Brain pericyte (primary cell): ENCODE results near the gene FOXI1.
"Not testable (repeated sequence)": the region's sequence is repeated elsewhere in the genome, so short reads cannot be mapped to it uniquely, and the experiment has no call there.

Source experiments
- DNase-seq: peaks from one replicate; pipeline ENCODE4 v3.0.0-alpha.2; 2012; ENCODE audit warnings: low read depth, low spot score

Gene FOXI1

DNA sequence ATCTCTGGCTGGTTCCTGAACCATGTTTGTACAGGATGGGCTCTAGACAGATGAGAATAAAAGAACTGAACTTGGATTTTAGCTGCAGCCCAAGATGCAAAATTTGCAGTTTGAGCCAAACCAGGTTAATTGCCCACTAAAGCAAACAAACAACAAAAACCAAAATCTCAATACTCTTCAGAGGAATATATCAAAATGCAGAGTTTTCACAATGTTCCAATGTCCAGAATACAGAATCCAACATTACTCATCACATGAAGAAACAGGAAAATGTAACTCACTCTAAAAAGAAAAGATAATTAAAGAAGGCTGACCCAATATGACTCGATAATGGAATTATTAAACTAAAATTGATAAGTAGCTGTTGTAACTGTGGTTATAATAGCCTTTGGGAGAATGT lies 20.4 kb downstream of the FOXI1 start:
- no peak for DNase-seq

DNA sequence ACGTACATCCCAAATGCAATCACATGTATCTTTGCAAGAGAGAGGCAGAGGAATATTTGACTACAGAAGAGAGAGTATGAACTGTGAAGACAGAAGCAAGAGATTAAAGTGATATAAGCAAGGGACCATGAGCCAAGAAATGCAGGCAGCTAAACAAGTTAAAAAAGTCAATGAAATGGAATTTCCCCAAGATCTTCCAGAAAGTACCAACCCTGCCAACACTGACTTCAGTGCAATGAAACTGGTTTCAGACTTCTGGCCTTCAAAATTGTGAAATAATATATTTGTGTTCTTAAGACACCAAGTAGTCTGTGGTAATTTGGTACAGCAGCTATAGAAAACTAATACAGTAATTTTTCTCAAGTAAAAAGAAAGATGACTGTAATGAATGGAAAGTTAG lies 20.9 kb downstream of the FOXI1 start:
- DNase-seq: no peak

DNA sequence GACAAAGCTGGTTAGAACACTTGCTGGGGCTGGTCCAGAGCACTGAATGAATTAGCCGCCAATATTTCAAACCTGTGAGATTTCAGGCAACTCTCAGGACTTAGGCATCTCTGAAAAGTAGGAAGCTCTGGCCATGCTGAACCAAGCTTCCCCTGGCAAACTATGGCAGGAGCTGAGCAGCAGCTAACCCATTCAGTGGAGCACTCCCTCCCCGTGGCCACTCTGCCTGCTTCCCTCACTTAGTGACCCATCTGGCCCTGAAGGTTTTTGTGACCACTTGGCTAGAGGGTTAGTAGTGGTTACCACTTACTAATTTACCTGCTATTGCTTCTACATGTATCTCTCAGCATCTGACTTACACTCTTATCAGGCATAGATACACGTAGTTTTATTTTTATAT lies 25.5 kb downstream of the FOXI1 start:
- no peak for DNase-seq

DNA sequence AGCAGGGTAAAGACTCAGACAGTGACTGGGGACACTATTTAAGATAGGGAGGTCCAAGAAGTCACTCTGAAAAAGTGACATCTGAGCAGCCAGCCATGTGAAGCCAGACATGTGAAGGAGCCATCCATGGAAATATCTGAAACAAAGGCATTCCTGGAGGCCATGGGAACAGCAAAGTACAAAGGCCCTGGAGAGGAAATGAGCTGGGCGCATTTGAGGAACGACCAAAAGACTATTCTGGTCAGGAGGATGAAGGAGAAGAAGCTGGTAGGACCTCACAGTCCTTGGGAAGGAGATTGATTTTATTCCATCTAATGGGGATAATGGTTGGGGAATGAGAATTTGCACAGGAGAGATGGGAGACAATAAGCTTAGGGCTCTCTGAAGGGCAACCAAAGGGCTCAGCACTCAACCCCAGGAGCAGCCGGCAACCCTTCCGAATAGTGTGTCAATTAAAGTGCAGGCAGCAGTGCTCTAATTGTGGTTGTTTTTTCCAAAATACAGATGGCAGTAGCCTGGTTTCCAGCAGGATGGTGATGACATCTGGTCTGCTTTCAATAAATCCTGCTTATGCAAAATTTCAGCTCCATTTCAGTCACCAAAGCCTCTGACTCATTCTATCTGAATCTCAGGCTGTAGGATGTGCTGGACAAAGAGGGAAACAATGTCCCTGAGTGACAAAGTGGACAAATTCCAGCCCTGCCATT lies 26.7 kb downstream of the FOXI1 start:
- no peak for DNase-seq

DNA sequence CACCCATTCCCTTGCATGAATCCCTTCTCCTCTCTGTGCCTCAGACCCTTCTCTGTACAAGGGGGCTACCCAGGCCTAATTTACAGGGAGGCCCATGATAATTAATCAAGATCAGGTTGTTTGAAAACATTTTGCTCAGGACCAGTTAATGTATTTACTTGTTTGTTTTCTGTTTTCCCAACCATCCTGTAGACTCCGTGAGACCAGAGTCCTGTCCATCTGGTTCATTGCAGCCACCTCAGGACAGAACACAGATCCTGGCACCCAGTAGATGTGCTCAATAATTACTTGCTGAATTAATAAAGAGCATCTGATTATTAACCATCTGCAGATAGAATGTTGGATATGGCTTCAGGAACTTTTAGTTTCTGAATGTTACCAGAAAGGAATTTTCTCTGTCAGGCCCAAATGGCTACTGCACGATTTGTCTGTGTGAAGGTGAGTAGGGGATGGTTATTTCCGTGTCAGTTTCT lies 27.3 kb downstream of the FOXI1 start:
- DNase-seq: no peak

DNA sequence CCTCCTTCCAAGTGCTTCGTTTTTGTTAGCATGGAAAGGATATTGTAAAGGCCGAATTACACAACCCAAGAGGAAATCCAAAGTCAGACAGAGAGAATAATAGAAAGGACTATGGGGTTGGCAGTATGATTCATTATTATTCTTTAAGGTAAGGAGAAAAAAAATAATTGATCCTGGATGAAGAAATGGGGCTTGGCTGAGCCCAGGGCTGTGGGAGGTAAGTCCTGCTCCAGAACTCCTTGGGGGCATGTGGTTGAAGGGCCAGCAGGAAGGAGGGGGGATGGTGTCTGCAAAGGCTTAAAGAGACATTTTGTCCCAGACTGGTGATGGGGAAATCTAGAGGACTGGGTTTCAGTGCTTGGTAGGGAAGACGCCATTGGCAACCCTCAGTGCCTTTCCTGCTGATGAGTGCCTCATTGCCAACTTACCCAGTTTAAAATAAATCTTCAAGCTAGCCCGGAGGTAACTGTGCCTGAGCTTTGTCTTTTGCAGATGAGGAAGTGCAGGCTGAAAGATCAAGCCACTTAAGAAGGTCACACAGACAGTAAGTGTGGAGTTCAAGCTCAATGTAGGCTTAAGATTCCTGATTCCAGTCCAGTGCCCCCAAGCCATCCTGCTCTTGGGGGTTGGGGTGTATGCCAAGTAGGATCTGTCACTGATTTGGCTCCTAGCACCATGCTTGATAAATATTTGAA lies 30.2 kb downstream of the FOXI1 start:
- DNase-seq: no peak

DNA sequence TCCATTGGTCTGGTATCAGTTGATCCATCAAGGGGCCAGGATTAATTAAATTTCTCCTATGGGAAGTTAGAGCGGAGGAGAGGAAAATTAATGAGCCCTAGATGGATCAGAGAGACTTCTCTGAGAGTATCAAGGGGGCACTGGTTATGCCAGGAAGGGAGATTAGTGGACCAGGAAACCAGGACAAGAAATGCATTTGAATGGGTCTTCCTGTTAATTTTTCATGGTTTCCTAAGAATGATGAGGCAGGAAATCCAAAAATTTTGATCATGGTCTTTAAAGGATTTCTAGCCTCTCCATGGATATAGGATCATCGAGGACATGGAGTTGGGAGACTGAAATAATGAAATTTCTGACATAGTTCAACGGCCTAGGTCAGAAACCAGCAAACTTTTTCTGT lies 30.8 kb downstream of the FOXI1 start:
- DNase-seq: no peak

DNA sequence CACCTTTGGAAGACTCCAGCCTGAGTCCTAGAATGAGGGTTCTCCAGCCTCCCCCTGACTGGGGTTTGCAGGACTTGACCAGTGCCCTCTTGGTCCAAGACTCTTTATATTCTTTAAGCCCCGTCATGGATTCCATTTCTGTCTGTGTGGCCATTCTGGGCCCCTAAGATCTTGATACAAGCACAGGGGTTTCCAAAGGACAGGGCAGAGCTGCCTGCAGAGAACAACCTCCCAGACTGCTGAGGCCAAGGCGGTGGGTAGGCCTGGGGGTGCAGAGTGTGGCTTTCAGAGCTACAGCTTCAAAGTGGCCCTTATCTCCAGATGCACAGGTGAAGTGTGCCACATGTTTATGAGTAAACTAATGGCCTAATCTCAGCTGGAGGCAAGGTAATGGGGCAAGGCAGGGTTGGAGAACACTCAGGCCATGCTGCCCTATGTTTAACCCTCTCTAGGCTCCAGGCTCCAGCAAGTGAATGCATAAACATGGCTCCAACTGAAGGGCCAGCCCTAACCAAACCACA lies 32.1 kb downstream of the FOXI1 start:
- no peak for DNase-seq

DNA sequence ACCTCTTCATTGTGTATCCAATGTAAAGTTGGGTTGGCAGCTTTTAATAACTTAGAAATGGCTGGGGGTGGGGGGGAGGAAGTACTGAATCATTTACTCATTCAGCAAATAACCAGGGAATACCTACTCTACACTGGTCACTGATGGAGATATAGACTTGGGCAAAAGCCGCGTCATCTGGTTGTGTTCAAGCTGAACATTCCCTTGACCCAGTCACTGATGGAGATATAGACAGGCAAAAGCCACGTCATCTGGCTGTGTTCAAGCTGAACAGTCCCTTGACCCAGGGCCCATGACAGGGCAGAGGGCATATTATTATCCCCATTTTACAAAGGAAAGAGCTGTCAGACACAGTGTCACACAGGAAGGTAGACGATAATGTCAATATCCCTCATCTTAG lies 32.6 kb downstream of the FOXI1 start:
- no peak for DNase-seq

DNA sequence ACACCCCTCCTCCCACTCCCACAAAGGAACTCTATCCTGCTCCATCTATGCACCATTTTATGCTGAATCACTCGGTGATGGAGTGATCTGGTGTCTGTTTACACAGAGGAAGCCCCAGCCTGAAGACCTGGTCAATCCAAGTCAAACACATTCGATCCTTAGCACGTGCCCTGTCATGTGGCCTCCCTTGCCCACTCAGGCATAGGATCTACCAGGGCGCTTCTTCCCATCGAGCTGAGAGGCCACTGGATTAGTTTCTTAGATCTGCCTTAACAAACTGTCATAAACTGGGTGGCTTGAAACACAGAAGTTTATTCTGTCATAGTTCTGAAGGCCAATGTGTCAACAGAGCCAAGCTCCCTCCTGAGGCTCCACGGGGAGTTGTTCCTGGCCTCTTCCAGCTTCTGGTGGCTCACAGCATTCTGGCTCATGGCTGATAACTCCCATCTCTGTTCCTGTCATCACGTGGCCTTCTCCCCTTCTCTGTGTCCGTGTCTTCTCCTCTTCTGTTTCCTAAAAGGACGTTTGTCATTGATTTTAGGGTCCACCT lies 34.2 kb downstream of the FOXI1 start:
- DNase-seq: no peak

DNA sequence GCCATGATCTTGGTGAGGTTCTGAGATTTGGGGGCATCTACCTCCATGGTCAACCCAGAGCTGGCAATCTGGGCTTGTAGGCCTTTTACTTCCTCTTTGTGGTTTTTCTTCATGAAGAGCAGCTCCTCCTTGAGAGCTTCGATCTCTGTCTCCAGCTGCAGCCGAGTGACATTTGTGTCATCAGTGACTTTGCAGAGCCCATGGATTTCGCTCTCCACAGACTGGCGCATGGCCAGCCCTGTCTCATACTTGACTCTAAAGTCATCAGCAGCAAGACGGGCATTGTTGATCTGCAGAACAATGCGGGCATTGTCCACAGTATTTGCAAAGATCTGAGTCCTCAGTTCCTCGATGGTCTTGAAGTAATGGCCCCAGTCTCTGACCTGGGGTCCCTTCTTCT lies 35.5 kb downstream of the FOXI1 start:
- DNase-seq: not testable (repeated sequence)

DNA sequence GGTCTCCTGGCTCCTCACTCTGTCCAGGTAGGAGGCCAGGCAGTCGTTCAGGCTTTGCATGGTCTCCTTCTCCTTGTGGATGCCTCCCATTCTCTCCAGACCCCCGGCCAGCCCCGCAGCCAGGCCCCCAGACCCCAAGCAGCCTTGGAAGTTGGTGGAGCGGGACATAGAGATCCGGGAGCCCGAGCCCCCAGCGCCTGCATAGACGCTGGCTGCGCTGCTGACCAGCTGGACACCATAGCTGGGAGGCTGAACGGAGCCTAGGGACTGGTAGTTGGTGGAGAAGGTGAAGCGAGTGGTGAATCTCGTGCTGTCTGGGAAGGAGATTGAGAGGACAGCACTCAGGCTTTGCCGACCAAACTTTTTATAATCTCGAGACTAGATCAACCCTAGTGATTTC lies 35.9 kb downstream of the FOXI1 start:
- no peak for DNase-seq

DNA sequence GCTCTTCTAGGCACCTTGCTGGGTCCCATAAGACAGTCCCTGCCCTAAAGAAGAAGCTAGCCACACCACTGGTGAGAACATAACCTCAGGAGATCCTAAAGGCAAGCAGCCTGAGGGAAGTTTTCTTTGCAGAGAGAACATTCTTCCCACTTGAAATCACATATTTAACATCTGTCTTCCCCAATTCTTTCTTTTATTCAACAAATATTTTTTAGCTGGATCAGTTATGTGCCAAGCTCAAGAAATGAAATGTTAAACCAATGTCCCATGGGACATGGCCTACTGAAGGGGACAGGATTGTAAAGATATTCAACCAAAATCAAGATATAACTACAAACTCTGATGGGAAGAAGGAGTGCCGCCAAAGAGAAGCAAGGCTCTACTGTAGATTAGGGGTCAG lies 36.5 kb downstream of the FOXI1 start:
- DNase-seq: no peak

DNA sequence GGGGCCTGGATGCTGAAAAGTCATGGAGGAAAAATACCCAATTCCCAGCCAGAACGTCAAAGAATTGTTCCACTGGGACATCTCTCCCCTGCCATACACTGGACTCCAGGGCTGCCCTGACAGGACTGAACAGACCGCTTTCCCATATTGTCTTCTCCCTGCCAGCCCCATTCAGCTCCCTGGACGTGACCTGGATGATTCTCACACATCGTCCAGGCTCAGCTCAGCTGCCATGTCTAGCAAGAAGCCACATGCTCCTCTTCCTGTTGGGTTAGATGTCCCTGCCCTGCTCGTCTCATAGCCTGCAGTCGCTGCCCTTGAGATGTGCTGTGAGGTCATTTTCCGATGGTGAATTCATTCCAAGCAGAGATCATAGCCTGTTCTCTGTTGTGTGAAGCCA lies 37.4 kb downstream of the FOXI1 start:
- DNase-seq: no peak

DNA sequence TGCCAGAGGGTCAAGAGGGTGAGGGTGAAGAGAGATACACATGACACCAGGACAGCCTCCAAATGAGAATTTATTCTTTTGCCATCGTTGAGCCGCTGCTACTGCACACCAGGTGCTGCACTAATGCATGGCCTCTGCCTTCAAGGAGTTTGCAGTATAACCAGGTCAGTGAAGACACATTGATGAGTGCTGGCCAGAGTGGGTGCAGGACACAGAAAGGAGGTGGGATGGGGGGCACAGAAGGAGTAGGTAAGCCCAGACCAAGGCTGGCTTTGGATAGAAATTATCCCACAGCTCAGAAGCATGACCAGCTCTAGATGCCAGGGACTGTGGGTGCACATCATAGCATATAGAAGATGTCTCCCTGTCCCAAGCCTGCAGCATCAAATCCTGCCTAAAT lies 38.0 kb downstream of the FOXI1 start:
- no peak for DNase-seq

DNA sequence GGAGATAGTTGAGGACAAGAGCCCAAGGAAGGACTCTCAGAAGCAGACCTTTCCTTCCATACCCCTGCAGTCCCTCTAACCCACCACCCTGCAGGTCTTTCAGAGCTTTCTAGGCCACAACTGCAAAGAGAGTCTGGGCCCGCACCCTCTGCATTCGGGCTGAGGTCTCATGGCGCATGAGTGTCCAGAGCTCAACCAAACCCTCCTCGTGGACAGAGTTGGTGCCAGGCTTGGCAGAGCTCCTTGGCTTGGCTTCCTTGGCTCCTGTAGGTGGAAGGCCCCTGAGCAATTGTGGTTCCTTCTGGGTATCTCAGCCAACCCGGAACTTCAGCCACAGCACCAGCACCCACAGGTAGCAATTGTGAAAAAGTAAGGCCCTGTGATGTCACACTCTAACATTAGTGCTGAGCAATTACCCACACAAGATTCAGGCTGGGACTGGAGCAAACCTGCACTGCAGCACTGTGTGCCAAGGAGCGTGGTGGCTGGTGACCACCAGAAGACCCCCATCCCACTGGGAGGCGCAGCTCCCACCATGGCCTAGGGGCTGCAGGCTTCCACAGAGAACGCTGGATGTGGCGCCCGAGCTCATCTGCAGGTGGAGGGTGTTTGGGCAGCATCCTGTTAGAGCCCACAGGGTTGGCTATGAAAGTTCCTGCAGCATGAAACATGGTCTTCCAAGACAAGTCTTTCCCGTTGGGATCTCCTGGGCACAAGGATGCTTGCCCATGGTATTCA lies 38.8 kb downstream of the FOXI1 start:
- DNase-seq: no peak

DNA sequence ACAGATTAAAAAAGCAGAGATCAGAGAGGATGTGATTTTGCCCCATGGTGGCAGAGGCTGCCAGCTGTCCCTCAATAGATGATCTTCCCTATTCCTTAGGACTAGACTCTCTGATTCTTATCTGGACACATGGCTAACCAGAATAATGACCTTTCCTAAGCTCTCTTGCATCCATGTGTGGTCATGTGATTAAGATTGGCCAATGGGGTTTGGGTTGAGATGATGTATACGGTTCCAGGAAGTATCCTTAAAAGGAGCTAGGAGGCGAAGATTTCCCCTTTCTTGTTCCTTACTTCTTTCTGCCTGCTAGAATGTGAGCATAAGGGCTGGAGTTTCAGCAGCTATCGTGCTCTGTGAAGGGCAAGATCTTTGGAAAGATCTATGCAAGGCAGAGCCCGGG lies 39.8 kb downstream of the FOXI1 start:
- no peak for DNase-seq

DNA sequence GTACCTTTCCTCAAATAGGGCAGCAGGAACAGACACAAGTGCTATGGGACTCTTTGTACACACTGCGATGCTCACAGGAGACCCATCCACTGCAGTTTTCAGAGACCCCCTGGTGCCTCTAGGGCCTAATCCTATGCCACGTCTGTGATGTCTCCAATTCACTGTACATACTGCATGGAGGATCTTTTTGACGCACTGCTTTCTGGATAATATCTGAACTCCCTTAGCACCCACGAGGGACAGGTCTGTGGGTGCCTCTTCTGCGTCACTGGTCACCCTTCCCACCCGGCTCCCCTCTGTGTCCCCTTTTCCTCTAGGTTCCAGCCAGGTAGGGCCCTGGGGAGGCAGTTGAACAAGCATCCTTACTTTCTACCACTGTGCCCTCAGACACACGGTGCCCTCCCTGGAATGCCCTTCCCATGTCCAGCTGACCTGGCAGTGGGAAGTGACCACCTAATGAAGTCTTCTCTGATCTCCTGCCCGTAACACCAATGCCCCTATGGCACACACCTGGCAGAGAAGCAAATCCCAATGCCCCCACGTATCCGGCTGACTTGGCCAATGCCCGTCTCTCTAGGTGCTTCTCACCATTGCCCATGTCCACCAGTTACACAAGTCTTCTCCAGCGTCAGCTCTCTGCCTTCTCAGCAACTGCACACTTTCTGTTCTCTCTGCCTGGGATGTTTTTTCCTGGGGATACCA lies 41.5 kb downstream of the FOXI1 start:
- DNase-seq: no peak

DNA sequence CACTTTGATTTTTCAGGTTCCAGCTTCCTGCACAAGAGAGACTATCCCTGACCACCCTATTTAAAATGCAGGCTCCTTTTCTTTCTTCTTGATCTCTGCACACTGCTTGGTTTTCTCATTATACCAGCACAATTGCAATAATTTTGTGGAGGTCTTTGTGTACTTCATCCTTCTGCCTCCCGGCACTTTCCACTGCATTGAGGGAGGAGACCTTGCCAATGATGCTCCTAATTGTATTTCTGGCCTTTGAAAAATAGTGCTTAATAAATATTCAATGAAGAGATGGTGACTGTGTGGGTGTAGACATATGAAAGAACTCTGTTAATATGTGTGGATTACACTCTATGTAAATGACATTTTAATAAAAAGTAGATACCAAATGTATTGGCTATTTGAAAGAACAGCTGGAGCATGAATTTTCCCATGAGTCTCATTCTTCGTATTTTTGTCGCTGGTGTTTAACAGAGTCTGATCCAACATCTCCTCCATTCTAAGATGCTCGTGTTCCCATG lies 42.1 kb downstream of the FOXI1 start:
- no peak for DNase-seq

DNA sequence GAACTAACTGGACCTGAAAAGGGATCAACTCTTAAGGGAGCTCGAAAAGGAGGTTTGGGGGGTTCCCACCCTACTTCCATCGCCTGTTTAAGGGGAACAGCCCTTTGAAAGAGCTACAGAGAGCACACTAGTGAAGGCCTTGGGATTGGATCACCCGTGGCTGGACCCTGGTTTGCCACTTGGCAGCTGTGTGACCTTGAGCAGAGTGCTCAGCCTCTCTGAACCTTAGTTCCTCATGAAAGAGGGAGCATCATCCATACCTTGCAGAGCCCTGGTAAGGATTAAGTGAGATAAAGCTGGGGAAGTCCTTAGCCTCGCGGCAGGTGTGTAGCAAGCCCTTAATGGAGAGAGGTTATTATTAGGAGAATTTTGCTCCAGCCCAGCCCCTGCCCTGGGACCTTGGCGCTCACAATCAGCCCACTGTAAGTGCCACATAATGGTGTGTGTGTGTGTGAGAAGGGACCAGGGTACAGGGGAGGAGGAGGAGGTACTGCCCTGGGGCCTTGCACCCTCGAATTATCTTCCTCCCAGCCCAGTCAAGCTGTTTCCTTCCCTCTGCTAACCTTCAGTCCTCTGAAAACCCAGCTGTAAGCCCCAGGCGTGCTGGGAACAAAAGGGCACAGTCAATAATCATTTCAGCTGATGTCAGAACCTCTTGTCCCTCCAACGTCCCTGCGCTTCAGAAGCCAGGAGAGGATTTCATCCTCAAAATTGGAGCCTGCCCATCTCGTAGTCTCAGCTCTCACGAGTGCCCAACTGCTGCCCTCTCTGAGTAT lies 42.9 kb downstream of the FOXI1 start:
- DNase-seq: no peak

DNA sequence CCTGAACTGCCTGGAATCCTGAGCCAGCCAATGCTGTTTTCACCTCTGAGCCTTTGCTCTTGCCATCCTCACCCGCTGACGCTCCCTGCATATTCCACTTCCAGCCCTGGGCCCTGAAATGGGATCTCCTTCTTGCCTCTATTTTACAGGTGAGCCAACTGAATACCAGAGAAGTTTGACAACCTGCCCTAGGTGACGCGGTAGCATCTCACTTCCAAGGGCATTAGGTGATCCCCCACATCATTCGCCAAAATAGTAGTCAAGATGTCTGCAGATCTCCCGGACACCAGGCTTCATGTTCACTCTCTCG lies 43.5 kb downstream of the FOXI1 start:
- no peak for DNase-seq
